GM12892 (cell line): Measurements from ENCODE around the gene NFKBIL1.

Experiments used
- DNase-seq: peaks from one replicate; pipeline ENCODE4 v3.0.0; 2011; ENCODE audit not compliant: insufficient read length
- FAIRE-seq: peaks from 2 replicates; lab custom pipeline; 2011; peaks lifted over from hg19 to GRCh38; lab: Jason Lieb, UNC
- POLR2A ChIP-seq: IDR thresholded peaks from 2 replicates; pipeline ENCODE4 v1.6.1; 2011; ENCODE audit warnings: low read depth, low read length, control low read depth
- POLR2AphosphoS5 ChIP-seq: IDR thresholded peaks from 2 replicates; pipeline ENCODE4 v1.6.1; 2011; ENCODE audit warnings: low read depth, low read length, control low read depth
- TAF1 ChIP-seq: IDR thresholded peaks from 2 replicates; pipeline ENCODE4 v1.6.1; 2011; ENCODE audit warnings: low read depth, mild to moderate bottlenecking, control low read depth, low read length, borderline replicate concordance

Gene NFKBIL1

DNA sequence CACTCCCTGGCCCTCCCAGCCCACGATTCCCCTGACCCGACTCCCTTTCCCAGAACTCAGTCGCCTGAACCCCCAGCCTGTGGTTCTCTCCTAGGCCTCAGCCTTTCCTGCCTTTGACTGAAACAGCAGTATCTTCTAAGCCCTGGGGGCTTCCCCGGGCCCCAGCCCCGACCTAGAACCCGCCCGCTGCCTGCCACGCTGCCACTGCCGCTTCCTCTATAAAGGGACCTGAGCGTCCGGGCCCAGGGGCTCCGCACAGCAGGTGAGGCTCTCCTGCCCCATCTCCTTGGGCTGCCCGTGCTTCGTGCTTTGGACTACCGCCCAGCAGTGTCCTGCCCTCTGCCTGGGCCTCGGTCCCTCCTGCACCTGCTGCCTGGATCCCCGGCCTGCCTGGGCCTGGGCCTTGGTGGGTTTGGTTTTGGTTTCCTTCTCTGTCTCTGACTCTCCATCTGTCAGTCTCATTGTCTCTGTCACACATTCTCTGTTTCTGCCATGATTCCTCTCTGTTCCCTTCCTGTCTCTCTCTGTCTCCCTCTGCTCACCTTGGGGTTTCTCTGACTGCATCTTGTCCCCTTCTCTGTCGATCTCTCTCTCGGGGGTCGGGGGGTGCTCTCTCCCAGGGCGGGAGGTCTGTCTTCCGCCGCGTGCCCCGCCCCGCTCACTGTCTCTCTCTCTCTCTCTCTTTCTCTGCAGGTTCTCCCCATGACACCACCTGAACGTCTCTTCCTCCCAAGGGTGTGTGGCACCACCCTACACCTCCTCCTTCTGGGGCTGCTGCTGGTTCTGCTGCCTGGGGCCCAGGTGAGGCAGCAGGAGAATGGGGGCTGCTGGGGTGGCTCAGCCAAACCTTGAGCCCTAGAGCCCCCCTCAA is 24.9 kb downstream of the NFKBIL1 start, which contains the start of gene LTA:
LTA (plus strand) TSS at position 249 of the 871 bp plus-strand sequence; CDS start at position 703, 454 bp downstream.
- FAIRE-seq (peak; percentile 95), DNase-seq (no peak)
- TF ChIP-seq TAF1, result peak; percentile 30; the same call in 1 of the 2 replicates
- TF ChIP-seq POLR2A, result peak; percentile 93
- peak; percentile 91 for TF ChIP-seq POLR2AphosphoS5

DNA sequence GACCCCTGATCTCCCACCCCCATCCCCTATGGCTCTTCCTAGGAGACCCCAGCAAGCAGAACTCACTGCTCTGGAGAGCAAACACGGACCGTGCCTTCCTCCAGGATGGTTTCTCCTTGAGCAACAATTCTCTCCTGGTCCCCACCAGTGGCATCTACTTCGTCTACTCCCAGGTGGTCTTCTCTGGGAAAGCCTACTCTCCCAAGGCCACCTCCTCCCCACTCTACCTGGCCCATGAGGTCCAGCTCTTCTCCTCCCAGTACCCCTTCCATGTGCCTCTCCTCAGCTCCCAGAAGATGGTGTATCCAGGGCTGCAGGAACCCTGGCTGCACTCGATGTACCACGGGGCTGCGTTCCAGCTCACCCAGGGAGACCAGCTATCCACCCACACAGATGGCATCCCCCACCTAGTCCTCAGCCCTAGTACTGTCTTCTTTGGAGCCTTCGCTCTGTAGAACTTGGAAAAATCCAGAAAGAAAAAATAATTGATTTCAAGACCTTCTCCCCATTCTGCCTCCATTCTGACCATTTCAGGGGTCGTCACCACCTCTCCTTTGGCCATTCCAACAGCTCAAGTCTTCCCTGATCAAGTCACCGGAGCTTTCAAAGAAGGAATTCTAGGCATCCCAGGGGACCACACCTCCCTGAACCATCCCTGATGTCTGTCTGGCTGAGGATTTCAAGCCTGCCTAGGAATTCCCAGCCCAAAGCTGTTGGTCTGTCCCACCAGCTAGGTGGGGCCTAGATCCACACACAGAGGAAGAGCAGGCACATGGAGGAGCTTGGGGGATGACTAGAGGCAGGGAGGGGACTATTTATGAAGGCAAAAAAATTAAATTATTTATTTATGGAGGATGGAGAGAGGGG is 26.1 kb downstream of the NFKBIL1 start:
- FAIRE-seq (peak; percentile 30), DNase-seq (no peak)
- TF ChIP-seq TAF1 (no peak), POLR2AphosphoS5 (no peak), POLR2A (no peak)

DNA sequence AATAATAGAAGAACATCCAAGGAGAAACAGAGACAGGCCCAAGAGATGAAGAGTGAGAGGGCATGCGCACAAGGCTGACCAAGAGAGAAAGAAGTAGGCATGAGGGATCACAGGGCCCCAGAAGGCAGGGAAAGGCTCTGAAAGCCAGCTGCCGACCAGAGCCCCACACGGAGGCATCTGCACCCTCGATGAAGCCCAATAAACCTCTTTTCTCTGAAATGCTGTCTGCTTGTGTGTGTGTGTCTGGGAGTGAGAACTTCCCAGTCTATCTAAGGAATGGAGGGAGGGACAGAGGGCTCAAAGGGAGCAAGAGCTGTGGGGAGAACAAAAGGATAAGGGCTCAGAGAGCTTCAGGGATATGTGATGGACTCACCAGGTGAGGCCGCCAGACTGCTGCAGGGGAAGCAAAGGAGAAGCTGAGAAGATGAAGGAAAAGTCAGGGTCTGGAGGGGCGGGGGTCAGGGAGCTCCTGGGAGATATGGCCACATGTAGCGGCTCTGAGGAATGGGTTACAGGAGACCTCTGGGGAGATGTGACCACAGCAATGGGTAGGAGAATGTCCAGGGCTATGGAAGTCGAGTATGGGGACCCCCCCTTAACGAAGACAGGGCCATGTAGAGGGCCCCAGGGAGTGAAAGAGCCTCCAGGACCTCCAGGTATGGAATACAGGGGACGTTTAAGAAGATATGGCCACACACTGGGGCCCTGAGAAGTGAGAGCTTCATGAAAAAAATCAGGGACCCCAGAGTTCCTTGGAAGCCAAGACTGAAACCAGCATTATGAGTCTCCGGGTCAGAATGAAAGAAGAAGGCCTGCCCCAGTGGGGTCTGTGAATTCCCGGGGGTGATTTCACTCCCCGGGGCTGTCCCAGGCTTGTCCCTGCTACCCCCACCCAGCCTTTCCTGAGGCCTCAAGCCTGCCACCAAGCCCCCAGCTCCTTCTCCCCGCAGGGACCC is 27.0 kb downstream of the NFKBIL1 start:
- peak; percentile 84 for FAIRE-seq

DNA sequence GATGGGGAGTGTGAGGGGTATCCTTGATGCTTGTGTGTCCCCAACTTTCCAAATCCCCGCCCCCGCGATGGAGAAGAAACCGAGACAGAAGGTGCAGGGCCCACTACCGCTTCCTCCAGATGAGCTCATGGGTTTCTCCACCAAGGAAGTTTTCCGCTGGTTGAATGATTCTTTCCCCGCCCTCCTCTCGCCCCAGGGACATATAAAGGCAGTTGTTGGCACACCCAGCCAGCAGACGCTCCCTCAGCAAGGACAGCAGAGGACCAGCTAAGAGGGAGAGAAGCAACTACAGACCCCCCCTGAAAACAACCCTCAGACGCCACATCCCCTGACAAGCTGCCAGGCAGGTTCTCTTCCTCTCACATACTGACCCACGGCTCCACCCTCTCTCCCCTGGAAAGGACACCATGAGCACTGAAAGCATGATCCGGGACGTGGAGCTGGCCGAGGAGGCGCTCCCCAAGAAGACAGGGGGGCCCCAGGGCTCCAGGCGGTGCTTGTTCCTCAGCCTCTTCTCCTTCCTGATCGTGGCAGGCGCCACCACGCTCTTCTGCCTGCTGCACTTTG is 28.0 kb downstream of the NFKBIL1 start, which contains the start of gene TNF:
TNF (plus strand) TSS at position 231 of the 567 bp plus-strand sequence; CDS start at position 408, 177 bp downstream.
- FAIRE-seq (peak; percentile 93), DNase-seq (no peak)
- TF ChIP-seq POLR2A, result peak; percentile 100
- peak; percentile 91 for TF ChIP-seq TAF1
- peak; percentile 100 for TF ChIP-seq POLR2AphosphoS5

More for the DNA sequence above, 27.0 kb downstream of the NFKBIL1 start:
- TF ChIP-seq TAF1, result 0 out of 2 replicates have a peak, but pooled peaks have one; percentile 46
- no peak for TF ChIP-seq POLR2A
- TF ChIP-seq POLR2AphosphoS5, result peak; percentile 51; the same call in 1 of the 2 replicates
- no peak for DNase-seq

DNA sequence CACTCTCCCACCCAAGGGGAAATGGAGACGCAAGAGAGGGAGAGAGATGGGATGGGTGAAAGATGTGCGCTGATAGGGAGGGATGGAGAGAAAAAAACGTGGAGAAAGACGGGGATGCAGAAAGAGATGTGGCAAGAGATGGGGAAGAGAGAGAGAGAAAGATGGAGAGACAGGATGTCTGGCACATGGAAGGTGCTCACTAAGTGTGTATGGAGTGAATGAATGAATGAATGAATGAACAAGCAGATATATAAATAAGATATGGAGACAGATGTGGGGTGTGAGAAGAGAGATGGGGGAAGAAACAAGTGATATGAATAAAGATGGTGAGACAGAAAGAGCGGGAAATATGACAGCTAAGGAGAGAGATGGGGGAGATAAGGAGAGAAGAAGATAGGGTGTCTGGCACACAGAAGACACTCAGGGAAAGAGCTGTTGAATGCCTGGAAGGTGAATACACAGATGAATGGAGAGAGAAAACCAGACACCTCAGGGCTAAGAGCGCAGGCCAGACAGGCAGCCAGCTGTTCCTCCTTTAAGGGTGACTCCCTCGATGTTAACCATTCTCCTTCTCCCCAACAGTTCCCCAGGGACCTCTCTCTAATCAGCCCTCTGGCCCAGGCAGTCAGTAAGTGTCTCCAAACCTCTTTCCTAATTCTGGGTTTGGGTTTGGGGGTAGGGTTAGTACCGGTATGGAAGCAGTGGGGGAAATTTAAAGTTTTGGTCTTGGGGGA is 28.7 kb downstream of the NFKBIL1 start:
- DNase-seq (no peak), FAIRE-seq (peak; percentile 65)
- TF ChIP-seq POLR2A, result no peak
- no peak for TF ChIP-seq TAF1
- TF ChIP-seq POLR2AphosphoS5, result no peak

DNA sequence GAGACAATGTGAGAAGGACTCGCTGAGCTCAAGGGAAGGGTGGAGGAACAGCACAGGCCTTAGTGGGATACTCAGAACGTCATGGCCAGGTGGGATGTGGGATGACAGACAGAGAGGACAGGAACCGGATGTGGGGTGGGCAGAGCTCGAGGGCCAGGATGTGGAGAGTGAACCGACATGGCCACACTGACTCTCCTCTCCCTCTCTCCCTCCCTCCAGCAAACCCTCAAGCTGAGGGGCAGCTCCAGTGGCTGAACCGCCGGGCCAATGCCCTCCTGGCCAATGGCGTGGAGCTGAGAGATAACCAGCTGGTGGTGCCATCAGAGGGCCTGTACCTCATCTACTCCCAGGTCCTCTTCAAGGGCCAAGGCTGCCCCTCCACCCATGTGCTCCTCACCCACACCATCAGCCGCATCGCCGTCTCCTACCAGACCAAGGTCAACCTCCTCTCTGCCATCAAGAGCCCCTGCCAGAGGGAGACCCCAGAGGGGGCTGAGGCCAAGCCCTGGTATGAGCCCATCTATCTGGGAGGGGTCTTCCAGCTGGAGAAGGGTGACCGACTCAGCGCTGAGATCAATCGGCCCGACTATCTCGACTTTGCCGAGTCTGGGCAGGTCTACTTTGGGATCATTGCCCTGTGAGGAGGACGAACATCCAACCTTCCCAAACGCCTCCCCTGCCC is 29.6 kb downstream of the NFKBIL1 start:
- no peak for DNase-seq
- TF ChIP-seq TAF1 (no peak), POLR2A (peak; percentile 68), POLR2AphosphoS5 (peak; percentile 80)

DNA sequence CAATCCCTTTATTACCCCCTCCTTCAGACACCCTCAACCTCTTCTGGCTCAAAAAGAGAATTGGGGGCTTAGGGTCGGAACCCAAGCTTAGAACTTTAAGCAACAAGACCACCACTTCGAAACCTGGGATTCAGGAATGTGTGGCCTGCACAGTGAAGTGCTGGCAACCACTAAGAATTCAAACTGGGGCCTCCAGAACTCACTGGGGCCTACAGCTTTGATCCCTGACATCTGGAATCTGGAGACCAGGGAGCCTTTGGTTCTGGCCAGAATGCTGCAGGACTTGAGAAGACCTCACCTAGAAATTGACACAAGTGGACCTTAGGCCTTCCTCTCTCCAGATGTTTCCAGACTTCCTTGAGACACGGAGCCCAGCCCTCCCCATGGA is 30.2 kb downstream of the NFKBIL1 start:
- FAIRE-seq, result no peak
- no peak for TF ChIP-seq POLR2A
- TF ChIP-seq TAF1, result no peak
- no peak; the same call in 1 of the 2 replicates for TF ChIP-seq POLR2AphosphoS5

More for the DNA sequence above, 29.6 kb downstream of the NFKBIL1 start:
- peak; percentile 89 for FAIRE-seq

DNA sequence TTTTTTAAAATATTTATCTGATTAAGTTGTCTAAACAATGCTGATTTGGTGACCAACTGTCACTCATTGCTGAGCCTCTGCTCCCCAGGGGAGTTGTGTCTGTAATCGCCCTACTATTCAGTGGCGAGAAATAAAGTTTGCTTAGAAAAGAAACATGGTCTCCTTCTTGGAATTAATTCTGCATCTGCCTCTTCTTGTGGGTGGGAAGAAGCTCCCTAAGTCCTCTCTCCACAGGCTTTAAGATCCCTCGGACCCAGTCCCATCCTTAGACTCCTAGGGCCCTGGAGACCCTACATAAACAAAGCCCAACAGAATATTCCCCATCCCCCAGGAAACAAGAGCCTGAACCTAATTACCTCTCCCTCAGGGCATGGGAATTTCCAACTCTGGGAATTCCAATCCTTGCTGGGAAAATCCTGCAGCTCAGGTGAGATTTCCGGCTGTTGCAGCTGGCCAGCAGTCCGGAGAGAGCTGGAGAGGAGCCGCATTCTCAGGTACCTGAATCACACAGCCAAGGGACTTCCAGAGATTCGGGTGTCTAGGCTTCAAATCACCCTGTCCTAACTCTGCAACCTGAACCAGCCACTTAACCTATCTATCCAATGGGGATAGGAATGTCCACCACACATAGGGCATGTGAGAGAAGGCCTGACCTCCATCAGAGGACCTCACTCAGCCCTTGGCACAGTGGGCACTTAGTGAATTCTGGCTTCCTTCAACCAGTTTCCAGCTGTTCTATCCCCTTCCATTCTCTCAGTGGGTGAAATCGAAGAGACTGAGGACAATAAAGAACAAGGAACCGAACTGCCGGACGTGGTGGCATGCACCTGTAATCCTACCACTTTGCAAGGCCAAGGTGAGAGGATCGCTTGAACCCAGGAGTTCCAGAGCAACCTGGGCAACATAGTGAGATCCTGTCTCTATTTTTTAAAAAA is 31.0 kb downstream of the NFKBIL1 start:
- DNase-seq, result no peak
- peak; percentile 81 for TF ChIP-seq POLR2A
- no peak for TF ChIP-seq TAF1
- TF ChIP-seq POLR2AphosphoS5, result peak; percentile 81
- FAIRE-seq, result peak; percentile 9

More for the DNA sequence above, 30.2 kb downstream of the NFKBIL1 start:
- no peak for DNase-seq
